B cell (primary cell): ENCODE results near the gene MATN1. TPM values are rescaled to one million over a fixed set of nuclear protein-coding genes. Genes with fewer than 3 reads are reported as not detected.

ENCODE experiments used
- ATAC-seq: fragments of 200-7000 bp; cut with Tn5 transposase; one replicate; pipeline ENCODE4 v1.10.0; 2021; ENCODE audit warnings: low read depth, mild to moderate bottlenecking, moderate number of reproducible peaks, moderate library complexity
- CTCF ChIA-PET: fragments of 350-600 bp; sonication (Branson Sonifier 250); formaldehyde crosslinking; loops from one replicate; lab custom pipeline; 2021; ENCODE audit warnings: antibody characterized with exemption, inconsistent platforms; lab: Charles Lee
- POLR2A ChIA-PET: fragments of 350-600 bp; sonication (Branson Sonifier 250); formaldehyde crosslinking; loops from one replicate; lab custom pipeline; 2021; ENCODE audit warnings: antibody characterized with exemption; lab: Charles Lee
- DNase-seq: peaks from one replicate; pipeline ENCODE4 v3.0.0; 2013
- H2AFZ ChIP-seq: 2 replicates; pipeline ENCODE4 v1.6.1; 2012; ENCODE audit warnings: mild to moderate bottlenecking, low read depth, low read length; ENCODE audit not compliant: insufficient read depth, poor library complexity, severe bottlenecking
- H3K27ac ChIP-seq, 2 donors: 1 replicate in 1 of 2; 2 replicates in 1 of 2; pipeline ENCODE4 v1.5.1; 2012 to 2013; ENCODE audit warnings: low read length in 2 of 2, mild to moderate bottlenecking in 2 of 2, moderate library complexity in 1 of 2
- H3K27me3 ChIP-seq, 4 experiments: fragments of 200-600 bp in 1 of 4; sonication (generic) in 1 of 4; replicated peaks in 1 of 4; 1 replicate in 2 of 4; 2 replicates in 2 of 4; pipeline versions ENCODE4 v1.6.1 to v1.7.0; 2013 to 2016; ENCODE audit warnings: low read length in 3 of 4, mild to moderate bottlenecking in 2 of 4, mixed read lengths in 1 of 4, moderate library complexity in 1 of 4; ENCODE audit not compliant: insufficient read depth in 4 of 4, control insufficient read depth in 3 of 4; ENCODE audit errors: control extremely low read depth in 1 of 4
- H3K36me3 ChIP-seq, 2 experiments: replicated peaks in 1 of 2; 1 replicate in 1 of 2; 2 replicates in 1 of 2; pipeline versions ENCODE4 v1.6.1 to v1.7.1; 2013; ENCODE audit warnings: low read length in 1 of 2; ENCODE audit not compliant: insufficient read depth in 2 of 2, control insufficient read depth in 1 of 2; ENCODE audit errors: control extremely low read depth in 1 of 2, extremely low read depth in 1 of 2
- H3K4me1 ChIP-seq, 2 donors: fragments of 200-600 bp in 1 of 2; sonication (generic) in 1 of 2; 1 replicate in 1 of 2; 2 replicates in 1 of 2; pipeline versions ENCODE4 v1.5.1 to v1.6.1; 2013 to 2017; ENCODE audit warnings: low read length in 2 of 2; ENCODE audit not compliant: control insufficient read depth in 2 of 2, insufficient read depth in 2 of 2
- H3K4me2 ChIP-seq: replicated peaks from 2 replicates; pipeline ENCODE3; 2012; ENCODE audit warnings: mild to moderate bottlenecking, low read depth, low read length; ENCODE audit not compliant: poor library complexity, severe bottlenecking
- H3K4me3 ChIP-seq, 5 experiments: fragments of 200-600 bp in 1 of 5; sonication (generic) in 1 of 5; 1 replicate in 3 of 5; 2 replicates in 2 of 5; pipeline versions ENCODE4 v1.5.1 to v1.7.0; 2011 to 2016; ENCODE audit warnings: low read length in 4 of 5, mild to moderate bottlenecking in 4 of 5, low read depth in 2 of 5, control low read depth in 1 of 5, moderate library complexity in 1 of 5; ENCODE audit not compliant: insufficient read depth in 1 of 5; ENCODE audit errors: control extremely low read depth in 1 of 5, extremely low read depth in 1 of 5
- H3K79me2 ChIP-seq: fragments of 200-600 bp; sonication (generic); one replicate; pipeline ENCODE4 v1.6.0; 2016; ENCODE audit warnings: low read length; ENCODE audit not compliant: control insufficient read depth, insufficient read depth
- H3K9ac ChIP-seq: fragments of 200-600 bp; sonication (generic); 2 replicates; pipeline ENCODE4 v1.6.1; 2017; ENCODE audit warnings: mild to moderate bottlenecking, low read length, moderate library complexity
- H3K9me3 ChIP-seq, 3 donors: one replicate each; pipeline versions ENCODE4 v1.6.1 to v1.7.1; 2013; ENCODE audit warnings: low read length in 2 of 3; ENCODE audit not compliant: control insufficient read depth in 2 of 3, insufficient read depth in 1 of 3; ENCODE audit errors: control extremely low read depth in 1 of 3
- H4K20me1 ChIP-seq: 2 replicates; pipeline ENCODE4 v1.6.0; 2012; ENCODE audit warnings: mild to moderate bottlenecking, low read length; ENCODE audit not compliant: insufficient read depth, control insufficient read depth, poor library complexity, severe bottlenecking
- H3K27ac Mint-ChIP-seq: one replicate; pipeline ENCODE4 v1.8.0; 2021; ENCODE audit warnings: mixed read lengths
- H3K27me3 Mint-ChIP-seq: one replicate; pipeline ENCODE4 v1.8.0; 2021; ENCODE audit warnings: mixed read lengths
- H3K4me1 Mint-ChIP-seq: one replicate; pipeline ENCODE4 v1.8.0; 2021; ENCODE audit warnings: mixed read lengths
- H3K4me3 Mint-ChIP-seq: one replicate; pipeline ENCODE4 v1.8.0; 2021; ENCODE audit warnings: mixed read lengths
- H3K9me3 Mint-ChIP-seq: one replicate; pipeline ENCODE4 v1.8.0; 2022; ENCODE audit warnings: mixed read lengths; ENCODE audit not compliant: insufficient read depth
- EZH2 ChIP-seq: IDR thresholded peaks from 2 replicates; pipeline ENCODE4 v1.6.1; 2012; ENCODE audit warnings: borderline replicate concordance, low read depth, mild to moderate bottlenecking, moderate library complexity, low read length; ENCODE audit not compliant: insufficient read depth, poor library complexity, severe bottlenecking
- WGBS: methylation state at CpG from one replicate; pipeline ENCODE4 v1.1.5; 2013; ENCODE audit warnings: missing lambda C conversion rate; ENCODE audit not compliant: insufficient coverage; 5-methylcytosine and 5-hydroxymethylcytosine counted together
- intact Hi-C: fragments of 100-400 bp; cut with micrococcal nuclease; formaldehyde crosslinking; loops from one replicate; pipeline ENCODE4 v1.10.0; 2022
- polyA plus RNA-seq: library from polyadenylated mRNA; depleted of rRNA; stranded (reverse); fragments of >200 nt; gene quantifications from 2 replicates; pipeline ENCODE4 v1.2.3, GENCODE V29; 2012
- total RNA-seq, 2 donors: library from RNA; stranded (reverse); fragments of 120-200 nt in 1 of 2; gene quantifications; 1 replicate in 1 of 2; 2 replicates in 1 of 2; pipeline versions ENCODE4 v1.2.3 to v1.2.4, GENCODE V29; 2013 to 2022
- TF ChIP-seq, protein P1 (sequence below): fragments of 200-600 bp; IDR thresholded peaks from one replicate; pipeline ENCODE4 v1.8.0; 2022; ENCODE audit warnings: antibody characterized with exemption, mild to moderate bottlenecking

Gene MATN1
- total and polyA plus RNA-seq, 2 donors (not counting 1 experiment from before 2014, with no cell fraction given), result 2.5 to 3.2 TPM

DNA sequence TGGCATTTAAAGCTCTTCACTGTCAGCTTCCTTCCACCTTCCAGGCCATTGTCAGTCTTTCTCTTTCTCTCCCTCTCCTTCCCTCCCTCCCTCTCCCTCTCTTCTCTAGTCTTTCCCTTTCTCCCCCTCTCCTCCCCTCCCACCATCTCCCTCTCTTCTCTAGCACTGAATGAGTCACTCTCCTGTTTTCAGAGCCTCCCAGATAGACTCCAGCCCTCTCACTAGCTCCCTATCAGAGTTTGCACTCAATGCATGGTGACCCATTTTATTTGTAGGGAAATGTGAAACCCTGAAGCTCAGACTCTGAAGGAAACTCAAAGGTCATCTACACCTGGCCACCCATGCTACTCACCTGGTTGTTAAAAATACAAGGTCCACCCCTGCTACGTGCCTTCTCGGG is 4.4 kb upstream of the MATN1 start:
- H3K79me2 ChIP-seq, result peaks cover 50% of the 10 kb centered on the region
- H3K4me3 ChIP-seq, result no peak overlapping the region
- peaks cover 48 to 69% of the 10 kb centered on the region in 2 donors for H3K4me1 ChIP-seq
- WGBS, result 100% methylated on average over 2 of the region's 2 CpGs
- Mint-ChIP-seq H3K9me3 (no peaks in the 10 kb centered on the region), H3K27me3 (no peaks in the 10 kb centered on the region), H3K27ac (peak overlapping the region; percentile 60), H3K4me3 (no peak overlapping the region), H3K4me1 (peaks cover 66% of the 10 kb centered on the region)
- intact Hi-C loops, result no loop called here
- no peak overlapping the region for H3K9ac ChIP-seq
- no peak overlapping the region for H3K27ac ChIP-seq
- DNase-seq, result no peak
- POLR2A ChIA-PET, result interaction anchor here (0.8 to 5.3 kb wide), 8 partner anchors 9 to 52 kb away, joined by 3 to 28 read pairs (median 5); partner anchors contain the start of gene LAPTM5
- no peaks in the 10 kb centered on the region for H3K9me3 ChIP-seq
- H3K27me3 ChIP-seq, result no peaks in the 10 kb centered on the region
- CTCF ChIA-PET, result interaction anchor here (0.9 to 38.6 kb wide), 5 partner anchors 7 to 183 kb away, joined by 3 to 769 read pairs (median 78); partner anchors contain the start of gene LAPTM5
- no peak overlapping the region for H2AFZ ChIP-seq
- no peak overlapping the region for H3K4me2 ChIP-seq
- no peak for ATAC-seq
- H4K20me1 ChIP-seq, result peaks cover 31% of the 10 kb centered on the region
- TF ChIP-seq, protein P1, sequence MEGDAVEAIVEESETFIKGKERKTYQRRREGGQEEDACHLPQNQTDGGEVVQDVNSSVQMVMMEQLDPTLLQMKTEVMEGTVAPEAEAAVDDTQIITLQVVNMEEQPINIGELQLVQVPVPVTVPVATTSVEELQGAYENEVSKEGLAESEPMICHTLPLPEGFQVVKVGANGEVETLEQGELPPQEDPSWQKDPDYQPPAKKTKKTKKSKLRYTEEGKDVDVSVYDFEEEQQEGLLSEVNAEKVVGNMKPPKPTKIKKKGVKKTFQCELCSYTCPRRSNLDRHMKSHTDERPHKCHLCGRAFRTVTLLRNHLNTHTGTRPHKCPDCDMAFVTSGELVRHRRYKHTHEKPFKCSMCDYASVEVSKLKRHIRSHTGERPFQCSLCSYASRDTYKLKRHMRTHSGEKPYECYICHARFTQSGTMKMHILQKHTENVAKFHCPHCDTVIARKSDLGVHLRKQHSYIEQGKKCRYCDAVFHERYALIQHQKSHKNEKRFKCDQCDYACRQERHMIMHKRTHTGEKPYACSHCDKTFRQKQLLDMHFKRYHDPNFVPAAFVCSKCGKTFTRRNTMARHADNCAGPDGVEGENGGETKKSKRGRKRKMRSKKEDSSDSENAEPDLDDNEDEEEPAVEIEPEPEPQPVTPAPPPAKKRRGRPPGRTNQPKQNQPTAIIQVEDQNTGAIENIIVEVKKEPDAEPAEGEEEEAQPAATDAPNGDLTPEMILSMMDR, result no peak
- no peak for TF ChIP-seq EZH2
- H3K36me3 ChIP-seq, result peaks cover 0 to 60% of the 10 kb centered on the region in 2 experiments

DNA sequence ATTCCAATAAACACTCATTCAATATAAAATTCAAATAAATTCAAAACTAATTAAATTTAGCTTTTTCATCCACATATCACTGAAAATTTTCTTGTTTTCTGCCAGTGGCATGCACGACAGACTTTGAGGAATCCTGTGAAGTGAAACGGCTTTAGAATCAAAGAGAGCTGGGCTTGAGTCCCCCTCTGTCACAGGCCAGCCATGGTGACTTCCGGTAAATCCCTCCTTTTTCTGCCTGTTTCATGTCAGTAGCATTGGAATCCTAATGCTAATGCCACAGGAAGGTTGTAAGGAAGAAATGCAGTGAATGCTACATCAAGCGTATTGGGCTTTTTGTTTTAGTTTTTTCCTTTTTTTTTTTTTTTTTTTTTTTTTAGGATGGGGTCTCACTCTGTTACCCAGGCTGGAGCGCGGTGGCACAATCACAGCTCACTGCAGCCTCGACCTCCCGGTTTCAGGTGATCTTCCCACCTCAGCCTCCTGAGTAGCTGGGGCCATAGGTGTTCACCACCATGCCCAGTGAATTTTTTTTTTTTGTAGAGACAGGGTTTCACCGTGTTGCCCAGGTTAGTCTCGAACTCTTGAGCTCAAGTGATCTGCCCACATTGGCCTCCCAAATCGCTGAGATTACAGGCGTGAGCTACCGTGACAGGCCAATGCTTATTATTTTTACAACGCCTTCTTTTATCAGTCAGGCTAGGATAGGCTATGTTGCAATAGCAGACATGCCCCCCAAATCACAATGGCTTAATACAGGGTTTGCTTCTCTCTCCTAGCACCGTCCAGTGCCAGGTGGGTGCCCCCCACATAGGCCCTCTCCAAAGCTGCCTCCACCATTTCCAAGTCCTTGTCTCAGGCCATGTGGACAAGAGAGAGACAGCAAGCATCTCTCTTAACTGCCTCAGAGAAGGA is 3.6 kb upstream of the MATN1 start:
- H4K20me1 ChIP-seq, result peaks cover 33% of the 10 kb centered on the region
- no peak overlapping the region for H2AFZ ChIP-seq
- H3K36me3 ChIP-seq, result peaks cover 0 to 61% of the 10 kb centered on the region in 2 experiments
- peaks cover 66% of the 10 kb centered on the region for H3K4me1 Mint-ChIP-seq
- no peaks in the 10 kb centered on the region for H3K27me3 Mint-ChIP-seq
- peaks cover 42 to 69% of the 10 kb centered on the region in 2 donors for H3K4me1 ChIP-seq
- CTCF ChIA-PET, result interaction anchor here (0.7 to 38.6 kb wide), 6 partner anchors 7 to 697 kb away, joined by 3 to 769 read pairs (median 42); partner anchors contain the start of gene LAPTM5
- TF ChIP-seq, protein P1, result no peak
- TF ChIP-seq EZH2, result no peak
- peak overlapping the region; percentile 60 for H3K27ac Mint-ChIP-seq
- intact Hi-C loops, result no loop called here
- no peaks in the 10 kb centered on the region for H3K9me3 ChIP-seq
- peaks cover 58% of the 10 kb centered on the region for H3K79me2 ChIP-seq
- no peak overlapping the region for H3K4me3 ChIP-seq
- H3K9ac ChIP-seq, result no peak overlapping the region
- ATAC-seq, result no peak
- H3K27me3 ChIP-seq, result no peaks in the 10 kb centered on the region
- H3K9me3 Mint-ChIP-seq, result no peaks in the 10 kb centered on the region
- H3K4me2 ChIP-seq, result no peak overlapping the region
- 99% methylated on average over 11 of the region's 15 CpGs for WGBS
- no peak overlapping the region for H3K27ac ChIP-seq
- no peak for DNase-seq
- POLR2A ChIA-PET, result interaction anchor here (1.0 to 5.3 kb wide), 9 partner anchors 8 to 50 kb away, joined by 3 to 28 read pairs (median 4); partner anchors contain the start of gene LAPTM5
- H3K4me3 Mint-ChIP-seq, result no peak overlapping the region
